GM18526 (cell line): Measurements from ENCODE around the gene TEX101.

Experiments used
- POLR2A ChIP-seq: IDR thresholded peaks from 3 replicates; pipeline ENCODE4 v1.6.1; 2011; ENCODE audit not compliant: insufficient read length; ENCODE audit errors: extremely low read depth

The TEX101 gene

DNA sequence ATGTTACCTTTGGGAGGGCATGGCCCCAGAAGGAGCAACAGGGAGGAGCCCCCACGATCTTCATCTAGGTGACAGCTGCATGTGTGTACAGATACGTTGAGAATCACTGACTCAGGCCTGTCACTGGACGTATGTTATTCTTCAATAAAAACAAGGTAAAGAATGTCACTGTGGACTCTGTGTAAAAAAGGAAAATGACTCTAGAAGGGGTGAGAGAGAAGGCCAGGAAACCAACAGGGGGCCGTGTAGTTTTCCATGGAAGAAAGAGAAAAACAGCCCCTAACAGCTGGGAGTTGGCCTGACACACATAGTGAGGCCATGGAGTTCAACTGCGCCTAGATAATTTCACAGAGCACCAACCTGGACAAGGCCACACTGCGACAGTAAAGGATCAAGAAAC is 52.6 kb downstream of the TEX101 start:
- no peak for TF ChIP-seq POLR2A

DNA sequence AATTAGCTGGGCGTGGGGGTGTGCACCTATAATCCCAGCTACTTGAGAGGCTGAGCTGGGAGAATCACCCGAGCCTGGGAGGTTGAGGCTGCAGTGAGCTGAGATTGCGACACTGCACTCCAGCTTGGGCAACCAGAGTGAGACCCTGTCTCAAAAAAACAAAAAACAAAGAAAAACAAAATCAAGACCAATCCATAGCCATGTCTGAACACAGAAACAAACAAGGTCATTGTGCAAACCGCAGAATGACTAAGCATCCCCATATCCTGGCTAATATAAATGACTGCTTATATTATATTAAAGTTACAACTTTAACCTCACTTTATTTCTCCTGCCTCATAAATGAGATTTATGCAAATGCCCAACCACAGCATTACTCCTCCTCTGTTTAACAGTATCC is 53.0 kb downstream of the TEX101 start:
- TF ChIP-seq POLR2A: no peak
